ENCODE results near the gene NF1. TPM values are rescaled to one million over a fixed set of nuclear protein-coding genes. Genes with fewer than 3 reads are reported as not detected.

The NF1 gene
- polyA plus RNA-seq, 1 of the 3 experiments (the other 2 are of a cell fraction), result 19.6 TPM

- H3K27ac ChIP-seq (ENCODE audit: low read depth in 2 of 2, low read length in 1 of 2), result no peak overlapping the region
- no peaks in the 10 kb centered on the region for H3K9me3 ChIP-seq
- peaks cover 0 to 14% of the 10 kb centered on the region in 2 experiments; a peak in 1 of 4 replicates for H3K4me1 ChIP-seq (ENCODE audit: control insufficient read depth in 1 of 2, insufficient read depth in 2 of 2, low read depth in 1 of 2, low read length in 1 of 2)
- H3K36me3 ChIP-seq (replicated peaks in 1 of 2; ENCODE audit: control insufficient read depth in 1 of 2, insufficient read depth in 2 of 2, low read length in 1 of 2), result peaks cover 2 to 7% of the 10 kb centered on the region in 2 experiments
- TF ChIP-seq RFX5 (IDR thresholded peaks at IDR 0.05; ENCODE audit: low read length), result no peak
- no peak for TF ChIP-seq ZBTB33 (IDR thresholded peaks at IDR 0.05; ENCODE audit: borderline replicate concordance, low read depth)
- H3F3A ChIP-seq (replicated peaks; ENCODE audit: insufficient read depth), result peaks cover 13% of the 10 kb centered on the region
- H3K27me3 ChIP-seq (ENCODE audit: insufficient read depth), result no peaks in the 10 kb centered on the region
- POLR2A ChIA-PET, result no interaction called here
- H3K9me2 ChIP-seq, result no peaks in the 10 kb centered on the region
- CTCF ChIA-PET, result interaction anchor here (0.9 to 6.7 kb wide), 7 partner anchors 8 to 454 kb away, joined by 3 to 127 read pairs (median 26); no protein-coding TSS in a partner anchor
- no peak overlapping the region for H3K9ac ChIP-seq
- 90% methylated on average over 12 of the region's 12 CpGs for WGBS (ENCODE audit: low lambda C conversion rate)
- no peak overlapping the region for H2AFZ ChIP-seq (ENCODE audit: low read depth)
- no peak overlapping the region for H3K4me2 ChIP-seq
- no peak for DNase-seq
- no peaks in the 10 kb centered on the region for H4K20me1 ChIP-seq (ENCODE audit: insufficient read depth)
- no peak overlapping the region for H3K4me3 ChIP-seq (ENCODE audit: low read depth in 2 of 2, low read length in 1 of 2)
- no peaks in the 10 kb centered on the region for H3K79me2 ChIP-seq (ENCODE audit: insufficient read depth)
These were observed 292.7 kb downstream of the NF1 start for GRCh38 chr17:31387438-31387837.

DNA sequence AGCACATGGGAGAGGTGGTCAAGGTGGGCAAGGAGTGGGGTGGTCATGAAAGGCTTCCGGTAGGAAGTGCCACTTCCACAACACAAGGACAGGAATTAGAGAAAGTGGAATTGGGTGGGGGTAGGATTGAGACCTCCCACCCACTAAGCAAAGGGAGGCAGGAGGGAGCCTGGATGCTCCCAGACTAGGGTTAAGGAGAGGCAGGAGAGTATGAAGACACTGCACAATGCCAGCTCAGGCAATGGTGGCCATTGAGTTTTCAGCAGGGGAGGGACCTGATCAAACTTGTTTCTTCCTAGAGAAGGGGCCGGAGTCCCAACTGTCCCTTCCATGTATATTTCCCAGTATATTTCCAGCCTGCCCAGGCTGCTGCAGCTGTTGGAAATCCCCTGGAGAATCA lies 293.6 kb downstream of the NF1 start:
- no peaks in the 10 kb centered on the region for H3K27me3 ChIP-seq (ENCODE audit: insufficient read depth)
- H2AFZ ChIP-seq (ENCODE audit: low read depth), result no peak overlapping the region
- H3K9ac ChIP-seq, result no peak overlapping the region
- no peak overlapping the region for H3K27ac ChIP-seq (ENCODE audit: low read depth in 2 of 2, low read length in 1 of 2)
- no peak for TF ChIP-seq RCOR1 (IDR thresholded peaks at IDR 0.05; ENCODE audit: low read length)
- TF ChIP-seq RXRA (IDR thresholded peaks at IDR 0.05; ENCODE audit: borderline replicate concordance, low read depth), result no peak
- TF ChIP-seq MEF2A (IDR thresholded peaks at IDR 0.05; ENCODE audit: borderline replicate concordance, low read depth), result no peak
- no peak for TF ChIP-seq REST (IDR thresholded peaks at IDR 0.05; ENCODE audit: low read depth, low read length)
- TF ChIP-seq MAX (IDR thresholded peaks at IDR 0.05; ENCODE audit: low read depth), result no peak
- no peak for TF ChIP-seq TAF1 (IDR thresholded peaks at IDR 0.05; ENCODE audit: borderline replicate concordance, low read depth, low read length)
- TF ChIP-seq, protein P1, sequence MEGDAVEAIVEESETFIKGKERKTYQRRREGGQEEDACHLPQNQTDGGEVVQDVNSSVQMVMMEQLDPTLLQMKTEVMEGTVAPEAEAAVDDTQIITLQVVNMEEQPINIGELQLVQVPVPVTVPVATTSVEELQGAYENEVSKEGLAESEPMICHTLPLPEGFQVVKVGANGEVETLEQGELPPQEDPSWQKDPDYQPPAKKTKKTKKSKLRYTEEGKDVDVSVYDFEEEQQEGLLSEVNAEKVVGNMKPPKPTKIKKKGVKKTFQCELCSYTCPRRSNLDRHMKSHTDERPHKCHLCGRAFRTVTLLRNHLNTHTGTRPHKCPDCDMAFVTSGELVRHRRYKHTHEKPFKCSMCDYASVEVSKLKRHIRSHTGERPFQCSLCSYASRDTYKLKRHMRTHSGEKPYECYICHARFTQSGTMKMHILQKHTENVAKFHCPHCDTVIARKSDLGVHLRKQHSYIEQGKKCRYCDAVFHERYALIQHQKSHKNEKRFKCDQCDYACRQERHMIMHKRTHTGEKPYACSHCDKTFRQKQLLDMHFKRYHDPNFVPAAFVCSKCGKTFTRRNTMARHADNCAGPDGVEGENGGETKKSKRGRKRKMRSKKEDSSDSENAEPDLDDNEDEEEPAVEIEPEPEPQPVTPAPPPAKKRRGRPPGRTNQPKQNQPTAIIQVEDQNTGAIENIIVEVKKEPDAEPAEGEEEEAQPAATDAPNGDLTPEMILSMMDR (IDR thresholded peaks at IDR 0.05), result no peak
- TF ChIP-seq FOXM1 (IDR thresholded peaks at IDR 0.05; ENCODE audit: low read depth), result no peak
- TF ChIP-seq TCF12 (IDR thresholded peaks at IDR 0.05), result no peak
- TF ChIP-seq CHD2 (IDR thresholded peaks at IDR 0.05; ENCODE audit: low read length, partially characterized antibody), result no peak
- no peak for TF ChIP-seq EP300 (IDR thresholded peaks at IDR 0.05; ENCODE audit: borderline replicate concordance in 1 of 2, low read depth in 1 of 2, low read length in 1 of 2)
- no peak for TF ChIP-seq TEAD4 (IDR thresholded peaks at IDR 0.05; ENCODE audit: borderline replicate concordance, insufficient read depth)
- TF ChIP-seq, protein P2, sequence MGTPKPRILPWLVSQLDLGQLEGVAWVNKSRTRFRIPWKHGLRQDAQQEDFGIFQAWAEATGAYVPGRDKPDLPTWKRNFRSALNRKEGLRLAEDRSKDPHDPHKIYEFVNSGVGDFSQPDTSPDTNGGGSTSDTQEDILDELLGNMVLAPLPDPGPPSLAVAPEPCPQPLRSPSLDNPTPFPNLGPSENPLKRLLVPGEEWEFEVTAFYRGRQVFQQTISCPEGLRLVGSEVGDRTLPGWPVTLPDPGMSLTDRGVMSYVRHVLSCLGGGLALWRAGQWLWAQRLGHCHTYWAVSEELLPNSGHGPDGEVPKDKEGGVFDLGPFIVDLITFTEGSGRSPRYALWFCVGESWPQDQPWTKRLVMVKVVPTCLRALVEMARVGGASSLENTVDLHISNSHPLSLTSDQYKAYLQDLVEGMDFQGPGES (IDR thresholded peaks at IDR 0.05; ENCODE audit: low read depth, low read length), result no peak
- no peak for TF ChIP-seq MXI1 (IDR thresholded peaks at IDR 0.05; ENCODE audit: low read depth, low read length)
- no peak for TF ChIP-seq RFX5 (IDR thresholded peaks at IDR 0.05; ENCODE audit: low read length)
- no peak for TF ChIP-seq GATA2 (CRISPR knock-in tag; IDR thresholded peaks at IDR 0.05)
- H4K20me1 ChIP-seq (ENCODE audit: insufficient read depth), result no peaks in the 10 kb centered on the region
- H3K9me3 ChIP-seq, result no peaks in the 10 kb centered on the region
- H3K36me3 ChIP-seq (replicated peaks in 1 of 2; ENCODE audit: control insufficient read depth in 1 of 2, insufficient read depth in 2 of 2, low read length in 1 of 2), result no peaks in the 10 kb centered on the region
- peaks cover 0 to 24% of the 10 kb centered on the region in 2 experiments; a peak in 1 of 4 replicates for H3K4me1 ChIP-seq (ENCODE audit: control insufficient read depth in 1 of 2, insufficient read depth in 2 of 2, low read depth in 1 of 2, low read length in 1 of 2)
- peaks cover 13% of the 10 kb centered on the region for H3F3A ChIP-seq (replicated peaks; ENCODE audit: insufficient read depth)
- no peak for DNase-seq
- H3K4me3 ChIP-seq (ENCODE audit: low read depth in 2 of 2, low read length in 1 of 2), result no peak overlapping the region
- no peaks in the 10 kb centered on the region for H3K79me2 ChIP-seq (ENCODE audit: insufficient read depth)
- 82% methylated on average over 2 of the region's 2 CpGs for WGBS (ENCODE audit: low lambda C conversion rate)
- H3K9me2 ChIP-seq, result no peaks in the 10 kb centered on the region
- CTCF ChIA-PET, result interaction anchor here (1.1 to 6.7 kb wide), 15 partner anchors 9 to 453 kb away, joined by 3 to 127 read pairs (median 10); no protein-coding TSS in a partner anchor
- H3K4me2 ChIP-seq, result no peak overlapping the region
- POLR2A ChIA-PET, result no interaction called here
